HG03354 (cell line): ENCODE results near the gene MBP.
A peak's percentile ranks its signal among the peaks of the same experiment; 100 is the strongest.

ENCODE experiments used
- ATAC-seq: cut with Tn5 transposase; IDR thresholded peaks from one replicate; pipeline ENCODE4 v1.9.1; 2021; ENCODE audit warnings: mild to moderate bottlenecking; ENCODE audit not compliant: unreplicated experiment, poor library complexity, severe bottlenecking

MBP gene

DNA sequence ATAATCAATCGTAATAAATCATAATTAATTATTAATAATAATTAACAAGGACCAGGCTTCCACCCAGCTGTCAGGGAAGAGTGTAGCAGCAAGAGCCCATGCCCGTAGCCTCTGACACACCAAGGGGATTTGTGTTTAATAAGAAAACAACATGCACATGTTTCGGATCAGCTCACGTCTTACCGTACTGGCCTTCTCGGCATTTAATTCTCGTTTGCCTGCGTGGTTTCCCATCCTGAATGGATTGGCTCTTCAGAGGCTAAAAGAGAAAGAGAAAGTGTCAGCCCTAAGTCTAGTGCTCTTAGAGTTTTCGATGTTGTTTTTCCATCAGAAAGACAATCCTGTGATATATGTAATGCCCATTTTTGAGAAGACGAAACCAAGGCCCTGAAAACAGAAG, 27.6 kb downstream of the MBP start:
- no peak for ATAC-seq

DNA sequence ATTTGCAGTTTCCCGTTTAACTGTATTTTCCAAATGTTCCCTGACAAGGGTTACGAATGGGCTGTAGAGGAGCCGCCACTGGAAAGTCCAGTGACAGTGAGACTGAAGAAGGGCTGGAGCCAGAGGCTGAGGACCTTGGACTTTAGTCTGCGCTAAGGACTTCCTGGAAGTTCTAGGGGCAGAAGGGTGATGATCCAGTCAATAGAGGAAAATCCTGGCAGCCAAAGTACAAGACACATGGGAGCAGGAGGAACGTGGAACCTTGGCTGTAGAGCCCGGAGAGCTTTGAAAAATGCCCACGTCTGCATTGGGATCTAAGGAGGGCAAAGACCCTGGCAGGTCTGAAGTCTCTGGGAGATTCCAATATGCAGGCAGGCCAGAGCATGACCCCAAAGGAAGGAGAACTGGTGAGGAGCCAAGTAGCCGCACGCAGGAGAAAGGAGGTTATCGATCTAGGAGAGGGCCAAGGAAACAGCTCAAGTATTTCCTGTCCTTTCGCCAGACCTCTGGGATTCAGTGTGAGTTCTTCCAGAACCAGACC, 28.5 kb downstream of the MBP start:
- no peak for ATAC-seq

DNA sequence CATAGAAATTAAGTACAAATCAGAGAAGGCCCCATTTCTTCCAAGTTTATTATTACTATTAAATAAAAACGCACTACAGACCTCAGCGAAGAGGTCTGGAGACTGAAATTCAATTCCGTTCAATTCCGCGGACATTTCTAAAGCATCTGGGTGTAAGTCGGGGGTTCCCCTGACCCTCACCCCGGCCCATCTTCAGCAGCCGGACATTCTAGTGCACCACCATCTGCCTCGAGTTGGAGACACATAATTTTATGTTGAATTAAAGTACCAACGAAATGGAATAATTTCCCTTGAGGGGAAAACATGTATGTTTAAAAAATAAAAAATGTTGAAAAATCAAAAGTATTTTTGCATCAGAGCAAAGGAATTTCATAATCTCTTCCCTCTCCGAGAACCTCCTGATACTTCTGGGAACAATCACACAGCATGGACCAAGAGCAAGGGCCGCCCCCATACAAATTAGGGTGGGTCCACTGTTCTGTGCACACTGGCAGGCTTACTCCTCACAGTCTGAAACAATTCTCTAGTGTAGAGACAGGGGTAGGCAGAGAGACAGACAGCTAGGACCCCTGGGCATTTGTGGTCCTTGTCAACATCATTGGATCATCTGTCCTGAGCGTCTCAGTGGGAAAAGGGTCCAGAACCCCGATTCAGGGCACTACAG, 29.3 kb downstream of the MBP start:
- ATAC-seq, result no peak

DNA sequence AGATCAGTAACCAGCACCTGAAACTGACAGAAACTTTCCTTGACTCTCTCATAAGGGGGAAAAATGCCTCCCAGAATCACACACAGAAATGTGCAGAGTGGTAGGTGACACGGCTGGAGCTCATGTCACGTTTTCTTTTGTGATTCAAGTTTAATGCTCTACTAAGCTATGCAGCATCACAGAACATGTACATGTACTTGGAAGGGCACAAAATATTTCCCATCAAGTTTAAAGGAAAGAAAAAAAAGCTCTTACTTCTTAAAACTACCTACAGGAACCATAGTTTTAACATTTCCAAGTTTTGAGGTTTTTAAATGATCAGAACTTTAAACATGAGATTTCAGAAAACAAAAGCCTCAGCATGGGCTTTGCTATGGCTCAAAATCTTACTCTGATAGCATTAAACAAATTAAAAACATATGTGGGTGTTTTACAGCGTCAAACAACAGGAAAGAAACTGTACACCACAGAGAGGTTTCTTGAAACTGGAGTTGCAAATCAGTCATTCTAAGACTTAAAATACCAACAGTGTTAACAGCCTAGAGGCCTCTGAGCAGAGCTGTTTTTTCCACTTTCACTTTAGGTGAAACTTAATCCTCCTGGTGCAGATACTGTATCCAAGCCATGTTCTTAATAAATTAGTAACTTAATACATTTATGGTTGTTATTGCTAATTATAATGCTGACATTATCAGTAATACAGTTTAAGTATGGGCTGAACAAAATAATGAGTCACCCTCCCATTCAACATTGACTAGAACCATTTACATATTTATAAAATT, 30.1 kb downstream of the MBP start:
- peak; percentile 83 for ATAC-seq

DNA sequence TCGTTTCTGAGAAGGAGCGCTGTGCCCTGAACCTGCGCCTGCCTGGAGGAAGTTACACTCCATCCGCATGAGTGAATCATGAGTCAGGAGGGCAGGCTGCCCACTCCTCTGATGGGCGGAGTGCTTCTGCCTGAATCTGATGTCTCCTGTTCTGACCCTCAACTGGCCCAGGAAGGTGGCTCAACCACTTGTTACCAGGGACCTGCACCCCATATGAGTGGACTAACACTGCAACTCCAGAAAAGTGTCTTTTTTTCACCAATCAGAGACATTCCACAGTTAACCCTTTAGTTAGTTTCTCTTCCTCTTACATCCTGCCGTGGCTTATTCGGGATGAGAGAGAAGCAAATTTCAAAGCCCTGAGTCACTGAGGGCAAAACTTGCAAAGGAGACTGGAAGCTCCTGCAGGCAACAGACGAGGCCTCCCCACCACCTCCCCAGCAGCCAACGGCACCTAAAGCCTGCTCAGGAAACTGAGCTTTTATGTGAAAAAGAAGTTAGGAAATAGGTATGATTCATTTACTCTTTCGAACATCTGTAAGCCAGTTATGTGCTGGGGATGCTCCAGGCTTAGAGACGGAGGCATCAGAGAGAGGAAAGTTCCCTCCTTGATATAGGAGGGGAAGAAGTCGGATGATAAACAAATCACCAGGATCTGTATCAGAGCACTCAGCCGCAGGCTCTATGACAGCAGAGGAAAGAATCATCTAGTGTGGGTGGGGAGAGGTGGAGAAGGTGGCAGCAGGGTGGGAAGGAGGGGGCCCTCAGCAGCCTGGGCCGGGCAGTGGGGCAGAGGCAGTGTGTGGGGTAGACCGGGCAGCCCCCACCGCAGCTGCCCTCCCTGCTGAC, 30.9 kb downstream of the MBP start:
- ATAC-seq, result peak; percentile 8

DNA sequence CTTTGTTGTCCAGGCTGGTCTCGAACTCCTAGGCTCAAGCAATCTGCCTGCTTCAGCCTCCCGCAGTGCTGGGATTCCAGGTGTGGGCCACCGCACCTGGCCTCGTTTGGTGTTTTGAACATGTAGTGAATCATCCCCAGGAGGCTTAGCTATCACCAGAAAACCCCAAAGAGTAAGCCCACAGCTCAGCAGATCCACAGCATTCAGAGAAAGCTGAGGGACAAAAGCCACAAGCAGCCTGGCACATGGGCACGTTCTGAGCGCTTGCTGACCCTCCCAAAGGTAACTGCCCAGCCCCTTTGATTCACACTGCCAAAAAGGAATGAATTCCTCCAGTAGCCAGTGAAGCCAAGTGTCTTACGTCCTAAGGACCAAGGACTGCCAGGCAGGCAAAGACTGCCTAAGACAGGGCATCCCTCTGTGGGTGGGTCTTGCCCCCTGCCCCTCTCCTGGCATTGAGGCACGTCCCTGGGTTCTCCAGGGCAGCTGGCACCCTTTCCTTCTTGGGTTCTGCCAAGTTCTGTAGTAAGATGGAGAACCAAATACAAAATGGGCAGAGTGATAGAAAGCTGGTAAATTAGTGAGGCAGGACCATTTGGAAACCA, 31.7 kb downstream of the MBP start:
- no peak for ATAC-seq

DNA sequence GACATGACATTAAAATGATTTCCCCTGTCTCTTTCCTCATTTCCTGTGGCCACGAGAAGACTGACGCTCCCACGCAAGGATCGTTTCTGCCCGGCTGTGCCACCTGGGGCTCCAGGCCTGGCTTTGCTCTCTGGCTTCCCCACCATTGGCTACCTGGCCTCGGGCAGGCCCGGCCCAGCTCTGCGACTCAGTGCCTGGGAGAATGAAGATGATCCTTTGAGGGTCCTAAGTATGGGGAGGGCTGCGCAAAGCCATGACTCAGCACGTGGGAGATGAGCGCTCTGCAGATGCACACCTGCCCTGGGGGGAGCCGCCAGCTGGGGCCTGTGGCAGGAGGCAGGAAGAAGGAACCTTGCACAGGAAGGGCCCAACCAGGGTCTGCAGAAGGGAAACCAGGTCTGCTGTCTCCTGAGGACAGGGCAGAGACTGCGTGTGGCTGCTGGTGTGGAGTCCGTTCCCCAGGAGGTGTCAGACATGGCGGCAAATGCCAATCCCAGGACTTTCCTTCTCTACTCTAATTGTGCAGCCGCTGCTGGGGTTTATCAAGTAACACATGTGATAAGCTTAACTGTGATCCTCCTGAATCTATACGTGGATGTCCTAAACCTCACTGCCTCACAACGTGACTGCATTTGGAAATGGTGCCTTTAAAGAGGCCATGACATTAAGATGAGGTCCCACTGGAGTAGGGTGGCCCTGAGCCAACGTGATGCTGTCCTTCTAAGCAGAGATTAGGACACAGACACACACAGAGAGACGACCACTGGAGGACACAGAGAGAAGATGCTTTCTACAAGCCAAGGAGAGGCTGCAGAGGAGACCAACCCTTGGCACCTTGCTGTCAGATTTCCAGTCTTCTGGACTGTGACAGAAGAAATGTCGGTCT, 32.9 kb downstream of the MBP start:
- peak; percentile 20 for ATAC-seq

DNA sequence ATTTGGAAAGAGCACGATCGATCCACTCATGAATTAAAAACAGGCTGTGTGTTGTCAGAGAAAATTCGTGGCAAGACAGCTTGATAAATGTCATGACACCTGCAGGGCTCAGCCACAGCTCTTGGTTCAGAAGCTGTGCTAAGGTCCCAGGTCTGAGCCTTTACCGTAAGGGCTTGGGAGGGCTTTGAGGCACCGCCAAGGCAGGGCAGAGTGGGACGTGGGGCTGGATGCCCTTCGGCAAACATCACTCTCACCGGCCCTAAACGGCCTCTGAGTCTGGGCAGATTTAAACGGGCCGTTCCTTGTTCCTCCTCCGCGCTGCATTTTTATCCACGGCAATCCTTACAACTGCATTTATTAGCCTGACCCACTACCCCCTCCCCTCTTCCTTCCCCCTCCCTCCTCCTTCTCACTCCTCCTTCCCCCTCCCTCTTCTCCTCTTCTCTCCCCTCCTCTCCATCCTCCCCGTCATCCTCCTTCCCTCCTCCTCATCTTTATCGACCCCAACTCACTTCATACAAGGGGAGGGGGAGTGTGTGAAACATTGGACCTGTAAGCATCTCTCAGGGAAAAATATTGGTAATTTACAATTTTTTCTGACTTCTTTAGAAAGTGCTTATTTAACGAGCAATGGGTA, 33.9 kb downstream of the MBP start:
- no peak for ATAC-seq

DNA sequence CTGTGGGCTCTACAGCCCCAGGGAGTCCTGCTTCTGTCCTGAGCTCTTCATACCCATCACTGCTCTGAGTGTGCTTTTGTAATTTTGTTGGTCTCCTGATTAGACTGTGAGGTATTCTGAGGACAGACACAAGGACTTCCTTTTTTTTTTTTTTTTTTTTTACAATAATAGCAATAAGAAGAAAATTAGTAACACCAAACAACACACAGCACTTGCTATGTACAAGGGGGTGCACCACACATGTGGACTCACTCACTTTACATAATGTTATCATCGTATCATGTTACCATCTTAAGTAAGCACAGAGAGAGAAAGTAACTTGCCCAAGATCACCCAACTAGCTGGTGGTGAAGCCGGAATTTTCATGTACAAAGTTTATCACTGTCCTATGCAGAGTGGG, 34.6 kb downstream of the MBP start:
- ATAC-seq, result no peak

DNA sequence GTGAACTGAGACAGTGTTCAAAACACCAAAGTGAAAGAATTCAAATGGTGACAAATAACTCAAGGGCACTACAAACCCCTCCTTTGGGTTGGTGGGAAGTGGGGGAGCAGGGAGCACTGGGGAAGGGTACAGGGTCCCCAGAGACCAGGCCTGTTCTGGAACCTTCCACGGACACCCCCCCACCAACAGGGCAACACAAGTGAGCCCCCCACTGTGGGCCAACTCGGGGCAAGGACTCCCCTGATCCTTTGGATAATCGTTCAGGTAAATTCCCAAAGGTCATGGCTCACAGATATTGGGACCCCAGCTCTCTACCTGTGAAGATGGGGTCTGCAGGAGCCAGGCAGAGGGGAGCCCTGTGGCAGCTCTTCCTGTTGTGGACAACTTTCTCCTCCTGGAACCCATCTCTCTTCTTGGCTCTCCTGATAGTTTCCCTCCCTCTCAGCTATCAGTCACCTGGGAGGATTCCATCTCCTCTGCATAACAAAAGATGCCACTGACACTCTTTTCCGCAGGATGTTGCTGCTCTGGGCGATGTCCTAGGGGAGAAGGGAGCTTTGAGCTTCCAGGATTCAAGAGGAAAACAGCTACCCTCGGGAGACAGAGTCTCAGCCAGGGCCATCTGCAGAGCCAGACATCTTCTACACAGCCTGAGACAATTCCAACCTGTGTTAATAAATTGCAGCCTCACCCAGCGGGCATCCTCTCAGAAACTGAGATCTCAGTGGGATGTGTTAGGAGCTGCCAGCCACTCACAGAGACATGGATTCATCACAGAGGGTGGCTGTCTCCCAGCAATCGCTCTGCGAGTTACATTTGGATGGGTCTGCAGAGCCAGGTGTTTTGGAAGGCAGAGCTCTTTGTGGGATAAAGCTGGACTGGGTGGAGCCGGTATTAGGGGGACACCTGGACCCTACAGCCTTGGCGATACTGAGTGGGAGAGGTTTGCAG, 35.4 kb downstream of the MBP start:
- no peak for ATAC-seq

DNA sequence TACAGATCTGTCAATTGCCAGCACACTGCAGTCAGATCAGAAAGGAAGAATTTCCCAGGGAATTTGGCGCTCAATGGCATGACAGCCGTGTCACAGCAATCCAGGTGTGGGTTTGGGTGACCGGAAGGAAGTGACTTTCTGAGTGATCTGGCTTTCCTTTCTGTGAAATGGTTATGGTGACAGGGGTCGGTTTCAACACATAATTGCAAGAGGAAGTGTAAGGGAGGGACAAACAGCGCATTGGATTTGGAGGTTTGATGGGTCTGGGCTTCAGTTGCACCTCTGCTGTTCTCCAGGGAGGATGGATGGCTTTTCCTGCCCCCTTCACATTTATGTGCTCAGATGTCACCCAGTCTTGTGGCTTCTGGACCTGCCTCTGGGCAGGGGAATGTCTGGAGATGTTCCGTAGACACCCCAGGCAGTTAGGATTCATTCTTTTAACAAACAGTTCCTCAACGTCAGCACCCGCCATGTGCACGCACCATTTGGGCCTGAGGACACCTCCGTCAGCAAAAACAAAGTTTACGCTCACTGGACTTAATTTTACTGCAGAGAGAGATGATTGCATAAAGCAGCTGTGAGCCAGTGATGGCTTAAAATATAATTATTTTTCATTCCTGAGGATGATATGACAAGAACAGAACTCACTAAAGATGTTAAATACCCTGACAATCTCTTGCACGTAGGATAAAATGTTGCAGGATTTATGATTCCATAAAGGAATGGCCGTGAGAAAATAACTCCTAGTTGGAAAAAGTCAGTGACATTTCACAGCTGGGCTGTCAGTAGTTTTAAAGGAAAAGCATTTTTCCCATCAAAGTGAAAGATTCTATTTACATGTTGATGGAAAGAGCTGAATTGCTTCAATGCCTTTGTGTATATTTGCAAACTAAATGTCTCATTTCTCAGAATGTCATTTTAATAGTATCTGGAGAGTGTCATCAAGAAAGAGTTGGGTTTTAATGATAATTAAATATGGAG, 36.9 kb downstream of the MBP start:
- ATAC-seq, result no peak

DNA sequence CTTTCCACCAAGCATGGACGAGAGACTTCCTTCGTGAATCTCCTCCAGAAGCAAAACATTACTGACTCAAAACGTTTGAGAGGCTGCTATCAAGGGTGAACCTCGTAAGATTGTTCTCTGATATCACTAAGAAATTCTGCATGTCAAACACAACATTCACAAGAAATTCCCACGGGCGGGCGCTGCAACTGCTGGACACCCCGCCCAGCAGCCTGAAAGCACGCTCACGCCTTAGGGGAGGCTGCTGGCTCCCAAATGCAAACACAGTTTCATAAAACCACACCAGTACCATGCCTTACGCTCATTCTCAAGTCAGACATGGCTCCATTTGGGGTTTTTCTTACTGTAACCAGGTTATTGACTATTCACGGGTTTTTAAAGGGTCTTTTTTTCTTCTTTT, 39.0 kb downstream of the MBP start:
- no peak for ATAC-seq

DNA sequence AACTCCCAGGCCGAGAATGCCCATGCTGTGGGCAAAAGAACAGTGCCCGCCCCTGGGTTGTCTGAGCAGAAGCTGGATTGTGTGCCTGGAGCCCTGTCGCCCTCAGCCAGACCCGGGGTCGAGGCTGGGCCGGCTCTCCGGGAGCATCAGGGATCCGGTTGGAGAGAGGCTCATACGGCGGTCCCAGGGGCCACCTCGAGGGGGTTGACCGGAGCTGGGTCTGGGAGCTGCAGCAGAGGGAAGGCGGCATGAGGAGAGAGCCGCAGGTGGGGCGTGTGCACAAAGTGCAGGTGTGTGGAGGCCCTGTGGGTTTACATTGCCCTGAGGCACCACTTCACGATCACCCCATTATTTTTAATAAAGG, 39.5 kb downstream of the MBP start:
- ATAC-seq, result no peak

DNA sequence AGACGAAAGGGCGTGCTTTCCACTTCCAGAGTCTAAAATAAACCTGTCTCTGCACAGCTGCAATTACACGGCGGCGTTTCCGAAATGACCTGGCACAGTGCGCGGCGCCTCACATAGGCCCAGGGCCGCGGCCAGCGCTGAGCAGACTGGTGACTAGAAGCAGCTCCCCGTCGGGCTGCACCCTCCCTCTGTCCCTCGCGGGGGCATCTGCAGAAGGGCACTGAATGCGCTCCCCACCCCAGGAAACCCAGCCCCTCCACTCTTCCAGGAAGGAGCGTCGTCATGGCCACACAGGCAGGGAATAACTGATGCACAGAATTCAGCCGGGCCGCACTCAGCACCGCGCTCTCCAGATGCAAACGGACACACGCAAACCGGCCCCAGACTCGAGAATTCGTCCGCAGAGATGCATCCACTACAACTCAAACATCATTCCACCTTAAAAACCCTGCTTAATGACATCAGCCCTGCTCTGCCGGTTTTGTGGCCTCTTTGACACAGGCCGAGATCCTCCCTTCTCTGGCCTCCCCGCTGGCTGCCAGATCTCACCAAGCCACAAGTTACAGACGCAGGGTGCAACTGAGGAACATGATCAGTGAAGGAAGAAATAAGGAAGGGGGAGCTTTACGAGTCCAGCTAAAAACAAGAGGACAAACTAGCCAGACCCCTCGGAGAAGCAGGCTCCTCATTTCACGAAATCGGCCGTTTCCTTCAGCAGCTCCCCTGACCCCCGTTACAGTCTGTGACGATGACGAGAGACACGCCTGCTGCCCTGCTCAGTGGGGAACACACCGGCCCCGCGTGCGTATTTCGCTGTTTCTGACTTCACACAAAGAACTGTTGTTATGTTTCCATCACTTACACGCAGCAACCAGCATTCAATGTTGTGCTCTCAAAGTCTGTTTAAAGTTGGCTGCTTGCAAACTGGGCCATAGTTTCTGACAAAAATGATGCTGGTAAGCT, 40.2 kb downstream of the MBP start:
- ATAC-seq, result no peak

DNA sequence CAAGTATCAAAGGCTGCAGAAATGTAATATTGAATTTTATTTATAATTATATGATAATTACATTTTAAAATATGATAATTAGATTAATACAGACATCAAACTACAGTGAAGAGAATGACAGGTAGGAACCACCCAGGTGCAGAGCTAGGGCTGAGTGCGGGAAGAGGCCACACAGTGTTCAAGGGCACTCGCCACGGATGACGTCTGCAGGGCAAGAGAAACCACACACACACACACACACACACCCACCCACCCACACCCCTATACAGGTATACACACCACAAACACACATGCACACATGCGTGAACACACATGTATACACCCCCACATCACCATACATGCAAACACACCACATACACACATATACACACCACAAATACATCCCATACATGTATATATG, 41.2 kb downstream of the MBP start:
- no peak for ATAC-seq
